ENCODE data around the gene TENM4.

Gene TENM4

GRCh38 chr11:78768971-78769370 is 671.9 kb downstream of the TENM4 start:
- H3K4me1 ChIP-seq (ENCODE audit: control insufficient read depth, insufficient read depth, low read length), result no peaks in the 10 kb centered on the region
- H3K4me3 ChIP-seq (ENCODE audit: low read depth, low read length), result no peak overlapping the region
- no peak overlapping the region for H3K9ac ChIP-seq (ENCODE audit: low read depth, low read length)
- H3K9me3 ChIP-seq (ENCODE audit: control insufficient read depth, insufficient read depth, low read length), result no peaks in the 10 kb centered on the region
- H3K27me3 ChIP-seq (ENCODE audit: control insufficient read depth, insufficient read depth, low read length), result no peaks in the 10 kb centered on the region
- H3K36me3 ChIP-seq (ENCODE audit: control insufficient read depth, insufficient read depth, low read length), result no peaks in the 10 kb centered on the region

GRCh38 chr11:78768345-78768744 is 672.5 kb downstream of the TENM4 start:
- Histone ChIP-seq H3K4me1 (ENCODE audit: control insufficient read depth, insufficient read depth, low read length) (no peaks in the 10 kb centered on the region), H3K9ac (ENCODE audit: low read depth, low read length) (no peak overlapping the region), H3K9me3 (ENCODE audit: control insufficient read depth, insufficient read depth, low read length) (no peaks in the 10 kb centered on the region), H3K4me3 (ENCODE audit: low read depth, low read length) (no peak overlapping the region), H3K27me3 (ENCODE audit: control insufficient read depth, insufficient read depth, low read length) (no peaks in the 10 kb centered on the region), H3K36me3 (ENCODE audit: control insufficient read depth, insufficient read depth, low read length) (no peaks in the 10 kb centered on the region)

- H3K36me3 ChIP-seq (ENCODE audit: control insufficient read depth, insufficient read depth, low read length), result no peaks in the 10 kb centered on the region
- no peak overlapping the region for H3K9ac ChIP-seq (ENCODE audit: low read depth, low read length)
- H3K4me1 ChIP-seq (ENCODE audit: control insufficient read depth, insufficient read depth, low read length), result no peaks in the 10 kb centered on the region
- H3K4me3 ChIP-seq (ENCODE audit: low read depth, low read length), result no peak overlapping the region
- H3K9me3 ChIP-seq (ENCODE audit: control insufficient read depth, insufficient read depth, low read length), result no peaks in the 10 kb centered on the region
- H3K27me3 ChIP-seq (ENCODE audit: control insufficient read depth, insufficient read depth, low read length), result no peaks in the 10 kb centered on the region
Observed at GRCh38 chr11:78767027-78767932, 673.5 kb downstream of the TENM4 start.

GRCh38 chr11:78764946-78765345 is 675.9 kb downstream of the TENM4 start:
- Histone ChIP-seq H3K36me3 (ENCODE audit: control insufficient read depth, insufficient read depth, low read length) (no peaks in the 10 kb centered on the region), H3K9ac (ENCODE audit: low read depth, low read length) (no peak overlapping the region)

GRCh38 chr11:78763664-78764063 is 677.2 kb downstream of the TENM4 start:
- Histone ChIP-seq H3K9ac (ENCODE audit: low read depth, low read length) (no peak overlapping the region), H3K9me3 (ENCODE audit: control insufficient read depth, insufficient read depth, low read length) (no peaks in the 10 kb centered on the region), H3K27me3 (ENCODE audit: control insufficient read depth, insufficient read depth, low read length) (no peaks in the 10 kb centered on the region), H3K4me3 (ENCODE audit: low read depth, low read length) (no peak overlapping the region), H3K4me1 (ENCODE audit: control insufficient read depth, insufficient read depth, low read length) (no peaks in the 10 kb centered on the region), H3K36me3 (ENCODE audit: control insufficient read depth, insufficient read depth, low read length) (no peaks in the 10 kb centered on the region)

More at GRCh38 chr11:78764946-78765345, 675.9 kb downstream of the TENM4 start:
- Histone ChIP-seq H3K4me3 (ENCODE audit: low read depth, low read length) (no peak overlapping the region), H3K4me1 (ENCODE audit: control insufficient read depth, insufficient read depth, low read length) (no peaks in the 10 kb centered on the region), H3K27me3 (ENCODE audit: control insufficient read depth, insufficient read depth, low read length) (no peaks in the 10 kb centered on the region), H3K9me3 (ENCODE audit: control insufficient read depth, insufficient read depth, low read length) (no peaks in the 10 kb centered on the region)

- H3K36me3 ChIP-seq (ENCODE audit: control insufficient read depth, insufficient read depth, low read length), result no peaks in the 10 kb centered on the region
- H3K9ac ChIP-seq (ENCODE audit: low read depth, low read length), result no peak overlapping the region
- no peaks in the 10 kb centered on the region for H3K4me1 ChIP-seq (ENCODE audit: control insufficient read depth, insufficient read depth, low read length)
- H3K27me3 ChIP-seq (ENCODE audit: control insufficient read depth, insufficient read depth, low read length), result no peaks in the 10 kb centered on the region
- H3K4me3 ChIP-seq (ENCODE audit: low read depth, low read length), result no peak overlapping the region
- no peaks in the 10 kb centered on the region for H3K9me3 ChIP-seq (ENCODE audit: control insufficient read depth, insufficient read depth, low read length)
Observed at GRCh38 chr11:78762105-78762504, 678.7 kb downstream of the TENM4 start.

GRCh38 chr11:78759071-78759470 is 681.8 kb downstream of the TENM4 start:
- Histone ChIP-seq H3K9me3 (ENCODE audit: control insufficient read depth, insufficient read depth, low read length) (no peaks in the 10 kb centered on the region), H3K27me3 (ENCODE audit: control insufficient read depth, insufficient read depth, low read length) (no peaks in the 10 kb centered on the region), H3K36me3 (ENCODE audit: control insufficient read depth, insufficient read depth, low read length) (no peaks in the 10 kb centered on the region), H3K4me3 (ENCODE audit: low read depth, low read length) (no peak overlapping the region), H3K9ac (ENCODE audit: low read depth, low read length) (no peak overlapping the region), H3K4me1 (ENCODE audit: control insufficient read depth, insufficient read depth, low read length) (no peaks in the 10 kb centered on the region)

- Histone ChIP-seq H3K27me3 (ENCODE audit: control insufficient read depth, insufficient read depth, low read length) (no peaks in the 10 kb centered on the region), H3K9ac (ENCODE audit: low read depth, low read length) (no peak overlapping the region), H3K36me3 (ENCODE audit: control insufficient read depth, insufficient read depth, low read length) (no peaks in the 10 kb centered on the region), H3K4me1 (ENCODE audit: control insufficient read depth, insufficient read depth, low read length) (no peaks in the 10 kb centered on the region), H3K9me3 (ENCODE audit: control insufficient read depth, insufficient read depth, low read length) (no peaks in the 10 kb centered on the region), H3K4me3 (ENCODE audit: low read depth, low read length) (no peak overlapping the region)
Observed at GRCh38 chr11:78753297-78753696, 687.5 kb downstream of the TENM4 start.

- Histone ChIP-seq H3K9ac (ENCODE audit: low read depth, low read length) (no peak overlapping the region), H3K9me3 (ENCODE audit: control insufficient read depth, insufficient read depth, low read length) (no peaks in the 10 kb centered on the region), H3K27me3 (ENCODE audit: control insufficient read depth, insufficient read depth, low read length) (no peaks in the 10 kb centered on the region), H3K36me3 (ENCODE audit: control insufficient read depth, insufficient read depth, low read length) (no peaks in the 10 kb centered on the region), H3K4me1 (ENCODE audit: control insufficient read depth, insufficient read depth, low read length) (no peaks in the 10 kb centered on the region), H3K4me3 (ENCODE audit: low read depth, low read length) (no peak overlapping the region)
Observed at GRCh38 chr11:78752494-78752893, 688.3 kb downstream of the TENM4 start.

GRCh38 chr11:78748918-78749690 is 691.7 kb downstream of the TENM4 start:
- Histone ChIP-seq H3K9me3 (ENCODE audit: control insufficient read depth, insufficient read depth, low read length) (no peaks in the 10 kb centered on the region), H3K9ac (ENCODE audit: low read depth, low read length) (no peak overlapping the region), H3K4me1 (ENCODE audit: control insufficient read depth, insufficient read depth, low read length) (no peaks in the 10 kb centered on the region), H3K4me3 (ENCODE audit: low read depth, low read length) (no peak overlapping the region), H3K36me3 (ENCODE audit: control insufficient read depth, insufficient read depth, low read length) (no peaks in the 10 kb centered on the region), H3K27me3 (ENCODE audit: control insufficient read depth, insufficient read depth, low read length) (no peaks in the 10 kb centered on the region)

GRCh38 chr11:78744949-78745348 is 695.9 kb downstream of the TENM4 start:
- Histone ChIP-seq H3K9ac (ENCODE audit: low read depth, low read length) (no peak overlapping the region), H3K27me3 (ENCODE audit: control insufficient read depth, insufficient read depth, low read length) (no peaks in the 10 kb centered on the region), H3K9me3 (ENCODE audit: control insufficient read depth, insufficient read depth, low read length) (no peaks in the 10 kb centered on the region), H3K36me3 (ENCODE audit: control insufficient read depth, insufficient read depth, low read length) (no peaks in the 10 kb centered on the region), H3K4me3 (ENCODE audit: low read depth, low read length) (no peak overlapping the region), H3K4me1 (ENCODE audit: control insufficient read depth, insufficient read depth, low read length) (no peaks in the 10 kb centered on the region)

- no peaks in the 10 kb centered on the region for H3K27me3 ChIP-seq (ENCODE audit: control insufficient read depth, insufficient read depth, low read length)
- H3K4me1 ChIP-seq (ENCODE audit: control insufficient read depth, insufficient read depth, low read length), result no peaks in the 10 kb centered on the region
- no peaks in the 10 kb centered on the region for H3K9me3 ChIP-seq (ENCODE audit: control insufficient read depth, insufficient read depth, low read length)
- H3K36me3 ChIP-seq (ENCODE audit: control insufficient read depth, insufficient read depth, low read length), result no peaks in the 10 kb centered on the region
- H3K9ac ChIP-seq (ENCODE audit: low read depth, low read length), result no peak overlapping the region
- no peak overlapping the region for H3K4me3 ChIP-seq (ENCODE audit: low read depth, low read length)
Observed at GRCh38 chr11:78744202-78744601, 696.6 kb downstream of the TENM4 start.

All from iPS-15b (cell line).